Measurements from ENCODE around the gene TCF20.

GRCh38 chr22:42228483-42228882 lies 42.0 kb downstream of the TCF20 start:
- TF ChIP-seq FOXP2 (optimal IDR thresholded peaks at IDR 0.05; ENCODE audit: control extremely low read depth, extremely low read length, insufficient read depth) (no peak), EZH2 (IDR thresholded peaks at IDR 0.05) (no peak)
